ENCODE results near the gene ACIN1.
A peak's percentile ranks its signal among the peaks of the same experiment; 100 is the strongest.
"Not testable (repeated sequence)": the region's sequence is repeated elsewhere in the genome, so short reads cannot be mapped to it uniquely, and the experiment has no call there.

ACIN1 gene

GRCh38 chr14:23108169-23108568 lies 13.2 kb upstream of the ACIN1 start:
- not testable (repeated sequence) for H3K36me3 Mint-ChIP-seq, H3K9me3 Mint-ChIP-seq, DNase-seq, H3K4me3 Mint-ChIP-seq, H3K4me1 Mint-ChIP-seq, H3K27ac Mint-ChIP-seq
- H3K27me3 Mint-ChIP-seq: peaks cover 14% of the 10 kb centered on the region
- CTCF ChIA-PET: interaction anchor here (1.1 to 5.3 kb wide), 6 partner anchors 12 to 40 kb away, joined by 3 to 31 read pairs (median 14); partner anchors contain the start of genes ACIN1 and C14orf119

DNA sequence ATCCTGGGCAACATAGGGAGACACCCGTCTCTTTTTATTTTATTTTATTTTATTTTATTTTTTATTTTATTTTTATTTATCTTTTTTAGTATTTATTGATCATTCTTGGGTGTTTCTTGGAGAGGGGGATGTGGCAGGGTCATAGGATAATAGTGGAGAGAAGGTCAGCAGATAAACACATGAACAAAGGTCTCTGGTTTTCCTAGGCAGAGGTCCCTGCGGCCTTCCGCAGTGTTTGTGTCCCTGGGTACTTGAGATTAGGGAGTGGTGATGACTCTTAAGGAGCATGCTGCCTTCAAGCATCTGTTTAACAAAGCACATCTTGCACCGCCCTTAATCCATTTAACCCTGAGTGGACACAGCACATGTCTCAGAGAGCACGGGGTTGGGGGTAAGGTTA lies 12.7 kb upstream of the ACIN1 start:
- peaks cover 18% of the 10 kb centered on the region for H3K27me3 Mint-ChIP-seq
- H3K4me3 Mint-ChIP-seq, H3K36me3 Mint-ChIP-seq, DNase-seq, H3K27ac Mint-ChIP-seq, H3K4me1 Mint-ChIP-seq, H3K9me3 Mint-ChIP-seq, CTCF ChIA-PET: not testable (repeated sequence)

GRCh38 chr14:23106747-23107045 lies 11.8 kb upstream of the ACIN1 start:
- CTCF ChIA-PET: interaction anchor here (1.1 kb wide), 1 partner anchor 14 kb away, joined by 3 read pairs; no protein-coding TSS in a partner anchor
- no peak overlapping the region for H3K27ac Mint-ChIP-seq
- H3K9me3 Mint-ChIP-seq: no peaks in the 10 kb centered on the region
- DNase-seq: no peak
- peaks cover 3% of the 10 kb centered on the region for H3K4me1 Mint-ChIP-seq
- H3K36me3 Mint-ChIP-seq: no peaks in the 10 kb centered on the region
- H3K4me3 Mint-ChIP-seq: no peak overlapping the region
- peaks cover 22% of the 10 kb centered on the region for H3K27me3 Mint-ChIP-seq

DNA sequence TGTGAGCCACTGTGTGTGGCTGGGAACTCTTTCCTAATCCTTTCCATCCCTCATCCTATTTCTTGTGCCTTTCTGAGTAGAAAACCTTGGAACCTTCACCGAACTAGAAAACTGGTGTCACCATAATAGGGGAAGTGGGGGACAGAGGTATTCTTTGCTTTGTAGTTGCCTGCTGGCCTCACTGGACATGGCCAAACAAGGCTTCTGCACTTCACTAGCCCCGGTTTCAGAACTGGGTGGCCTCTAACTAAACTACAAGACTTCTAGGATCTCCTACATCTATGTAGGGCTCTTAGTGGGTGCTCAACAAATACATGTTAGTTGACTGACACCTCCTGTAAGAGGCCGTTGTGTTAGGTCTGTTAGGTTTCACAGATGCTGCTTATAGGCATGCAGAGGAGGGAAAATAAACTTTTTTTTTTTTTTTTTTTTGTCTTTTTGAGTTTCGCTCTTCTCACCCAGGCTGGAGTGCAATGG lies 10.4 kb upstream of the ACIN1 start:
- Mint-ChIP-seq H3K27ac (no peak overlapping the region), H3K4me1 (peaks cover 3% of the 10 kb centered on the region), H3K4me3 (no peak overlapping the region), H3K36me3 (peaks cover under 1% of the 10 kb centered on the region), H3K9me3 (no peaks in the 10 kb centered on the region), H3K27me3 (peaks cover 22% of the 10 kb centered on the region)
- no peak for DNase-seq
- CTCF ChIA-PET: no interaction called here

- Mint-ChIP-seq H3K27me3 (peaks cover 22% of the 10 kb centered on the region), H3K4me1 (peaks cover 3% of the 10 kb centered on the region), H3K9me3 (no peaks in the 10 kb centered on the region), H3K4me3 (no peak within 1 kb of the TSS), H3K27ac (no peak within 1 kb of the TSS), H3K36me3 (peaks cover 4% of the 10 kb centered on the region)
- DNase-seq: no peak
- CTCF ChIA-PET: interaction anchor here (1.0 kb wide), 1 partner anchor 10 kb away, joined by 3 read pairs; the partner anchor contains the start of genes ACIN1 and C14orf119
Measured at GRCh38 chr14:23104591-23105347, 9.8 kb upstream of the ACIN1 start, which contains the start of gene CIROP. Gene CIROP, minus strand, starts transcription at chr14:23104989. Its CDS starts 69 bp downstream, at chr14:23104920.

- Mint-ChIP-seq H3K27me3 (peaks cover 22% of the 10 kb centered on the region), H3K4me1 (peaks cover 3% of the 10 kb centered on the region), H3K9me3 (no peaks in the 10 kb centered on the region), H3K4me3 (no peak overlapping the region), H3K27ac (no peak overlapping the region), H3K36me3 (peaks cover 8% of the 10 kb centered on the region)
- CTCF ChIA-PET: interaction anchor here (1.0 kb wide), 1 partner anchor 9 kb away, joined by 3 read pairs; the partner anchor contains the start of genes ACIN1 and C14orf119
- DNase-seq: no peak
Measured at GRCh38 chr14:23104070-23104590, 9.2 kb upstream of the ACIN1 start.

- peaks cover 11% of the 10 kb centered on the region for H3K36me3 Mint-ChIP-seq
- H3K9me3 Mint-ChIP-seq: no peaks in the 10 kb centered on the region
- H3K27ac Mint-ChIP-seq: no peak overlapping the region
- H3K4me3 Mint-ChIP-seq: no peak overlapping the region
- DNase-seq: no peak
- H3K27me3 Mint-ChIP-seq: peaks cover 22% of the 10 kb centered on the region
- H3K4me1 Mint-ChIP-seq: peaks cover 3% of the 10 kb centered on the region
- CTCF ChIA-PET: interaction anchor here (1.0 kb wide), 1 partner anchor 8 kb away, joined by 3 read pairs; the partner anchor contains the start of genes ACIN1 and C14orf119
Measured at GRCh38 chr14:23103581-23103980, 8.6 kb upstream of the ACIN1 start.

DNA sequence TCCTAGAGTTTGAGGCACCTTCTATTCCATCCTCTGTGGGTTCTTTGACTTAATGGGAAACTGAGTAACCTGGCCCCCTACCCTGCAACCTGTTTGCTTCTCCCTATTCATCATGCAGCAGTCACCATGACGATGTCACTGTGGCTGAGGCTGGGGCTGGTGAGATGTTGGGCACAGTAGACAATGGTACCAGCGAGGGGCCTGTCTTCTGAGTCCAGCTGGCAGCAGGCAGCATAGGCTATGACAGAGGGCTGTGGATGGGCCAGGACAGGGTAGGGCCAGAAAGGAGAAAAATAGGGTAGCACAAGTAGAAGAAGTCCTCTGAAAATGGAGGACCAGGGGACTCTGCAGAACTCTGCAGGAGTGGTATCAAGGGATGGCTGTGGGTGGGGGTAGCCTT lies 7.9 kb upstream of the ACIN1 start:
- no peak overlapping the region for H3K27ac Mint-ChIP-seq
- no peak for DNase-seq
- H3K9me3 Mint-ChIP-seq: no peaks in the 10 kb centered on the region
- CTCF ChIA-PET: no interaction called here
- H3K4me3 Mint-ChIP-seq: no peak overlapping the region
- peaks cover 22% of the 10 kb centered on the region for H3K27me3 Mint-ChIP-seq
- peaks cover 4% of the 10 kb centered on the region for H3K4me1 Mint-ChIP-seq
- H3K36me3 Mint-ChIP-seq: peaks cover 15% of the 10 kb centered on the region

DNA sequence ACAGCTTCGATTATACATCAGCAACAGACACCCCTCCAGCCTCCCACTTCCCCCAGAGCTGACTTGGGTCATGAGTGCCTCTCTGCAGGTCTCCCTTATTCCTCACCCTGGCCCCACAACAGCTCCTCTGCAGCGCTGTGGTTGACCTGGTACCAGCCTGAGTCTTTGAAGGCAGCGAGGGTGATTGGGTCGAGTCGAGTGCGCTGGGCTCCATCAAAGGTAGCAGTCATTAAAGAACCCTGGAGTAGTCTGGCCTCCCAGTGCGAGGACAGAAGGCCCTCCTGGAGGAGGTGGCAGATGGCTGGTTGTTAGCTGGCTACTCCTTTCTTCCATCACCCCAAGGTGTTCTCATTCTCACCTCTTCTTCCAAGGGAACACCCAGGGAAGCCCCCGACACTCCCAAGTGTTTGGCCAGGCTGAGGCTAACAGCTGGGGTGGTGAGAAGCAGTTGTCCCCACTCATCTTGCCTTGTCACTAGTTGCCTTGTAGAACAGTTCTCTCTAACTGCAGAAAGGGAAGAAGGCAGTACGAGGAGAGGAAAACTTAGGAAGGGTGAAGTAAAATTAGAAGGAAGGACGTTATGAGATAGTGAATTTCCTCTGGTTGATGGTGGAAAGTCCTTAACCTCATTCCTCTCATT lies 7.2 kb upstream of the ACIN1 start:
- Mint-ChIP-seq H3K36me3 (peaks cover 22% of the 10 kb centered on the region), H3K27ac (no peak overlapping the region), H3K9me3 (no peaks in the 10 kb centered on the region), H3K4me1 (peaks cover 11% of the 10 kb centered on the region), H3K4me3 (no peak overlapping the region), H3K27me3 (peaks cover 22% of the 10 kb centered on the region)
- CTCF ChIA-PET: interaction anchor here (1.3 kb wide), 1 partner anchor 25 kb away, joined by 3 read pairs; no protein-coding TSS in a partner anchor
- no peak for DNase-seq

- H3K27ac Mint-ChIP-seq: no peak overlapping the region
- CTCF ChIA-PET: interaction anchor here (1.3 kb wide), 2 partner anchors 24 to 33 kb away, joined by 3 to 4 read pairs; no protein-coding TSS in a partner anchor
Measured at GRCh38 chr14:23101213-23101970, 6.5 kb upstream of the ACIN1 start.

GRCh38 chr14:23099212-23099861 lies 4.4 kb upstream of the ACIN1 start:
- Mint-ChIP-seq H3K4me1 (peaks cover 15% of the 10 kb centered on the region), H3K27me3 (peaks cover 17% of the 10 kb centered on the region), H3K9me3 (no peaks in the 10 kb centered on the region), H3K4me3 (no peak overlapping the region), H3K27ac (no peak overlapping the region), H3K36me3 (peaks cover 27% of the 10 kb centered on the region)
- no peak for DNase-seq
- CTCF ChIA-PET: interaction anchor here (1.2 to 1.5 kb wide), 2 partner anchors 21 to 126 kb away, joined by 3 to 10 read pairs; no protein-coding TSS in a partner anchor

More at GRCh38 chr14:23101213-23101970, 6.5 kb upstream of the ACIN1 start:
- DNase-seq: no peak
- Mint-ChIP-seq H3K27me3 (peaks cover 22% of the 10 kb centered on the region), H3K4me3 (no peak overlapping the region), H3K9me3 (no peaks in the 10 kb centered on the region), H3K4me1 (peaks cover 18% of the 10 kb centered on the region), H3K36me3 (peaks cover 27% of the 10 kb centered on the region)

DNA sequence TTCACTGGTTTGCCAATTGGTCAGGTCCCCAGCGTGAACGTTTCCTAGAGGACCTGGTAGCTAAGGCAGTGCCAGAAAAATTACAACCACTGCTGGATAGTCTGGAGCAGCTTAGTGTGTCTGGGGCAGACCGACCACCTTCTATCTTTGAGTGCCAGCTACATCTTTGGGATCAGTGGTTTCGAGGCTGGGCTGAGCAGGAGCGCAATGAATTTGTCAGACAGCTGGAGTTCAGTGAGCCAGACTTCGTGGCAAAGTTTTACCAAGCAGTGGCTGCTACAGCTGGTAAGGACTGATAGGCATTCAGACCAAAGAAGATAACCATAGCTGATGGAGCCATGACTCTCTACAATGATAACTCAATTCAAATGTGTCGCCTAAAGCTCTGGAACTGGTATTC lies 2.9 kb upstream of the ACIN1 start:
- Mint-ChIP-seq H3K4me1 (peaks cover 24% of the 10 kb centered on the region), H3K27me3 (peaks cover 5% of the 10 kb centered on the region), H3K9me3 (no peaks in the 10 kb centered on the region), H3K36me3 (peaks cover 32% of the 10 kb centered on the region), H3K27ac (no peak overlapping the region), H3K4me3 (peak overlapping the region; percentile 7)
- CTCF ChIA-PET: interaction anchor here (0.7 to 1.6 kb wide), 4 partner anchors 21 to 29 kb away, joined by 3 to 5 read pairs (median 4); no protein-coding TSS in a partner anchor
- DNase-seq: no peak
